Spleen (tissue), 7 donors: ENCODE results near the gene NISCH.

Source experiments
- POLR2A ChIP-seq, 3 donors: fragments of 450-650 bp; IDR thresholded peaks; one replicate each; pipeline ENCODE4 v1.5.1; 2017; ENCODE audit warnings: antibody characterized with exemption in 3 of 3, mild to moderate bottlenecking in 1 of 3
- TF ChIP-seq, protein P1 (sequence below), 11 experiments: fragments of 200-600 bp in 7 of 11; fragments of 450-650 bp in 4 of 11; sonication (generic) in 4 of 11; IDR thresholded peaks in 8 of 11; conservative IDR thresholded peaks in 3 of 11; 1 replicate in 7 of 11; 2 replicates in 4 of 11; pipeline versions ENCODE4 v1.4.0 to v1.8.0; 2016 to 2021; ENCODE audit warnings: antibody characterized with exemption in 11 of 11, inconsistent platforms in 4 of 11, mild to moderate bottlenecking in 1 of 11
- donor health status: DM: no; HTN: no; CAD: no; lungs with moderate emphysema.
- donor health status: DM: no; HTN: no; CAD: no.
- donor health status: DM: no; HTN: no; CAD: no.

DNA sequence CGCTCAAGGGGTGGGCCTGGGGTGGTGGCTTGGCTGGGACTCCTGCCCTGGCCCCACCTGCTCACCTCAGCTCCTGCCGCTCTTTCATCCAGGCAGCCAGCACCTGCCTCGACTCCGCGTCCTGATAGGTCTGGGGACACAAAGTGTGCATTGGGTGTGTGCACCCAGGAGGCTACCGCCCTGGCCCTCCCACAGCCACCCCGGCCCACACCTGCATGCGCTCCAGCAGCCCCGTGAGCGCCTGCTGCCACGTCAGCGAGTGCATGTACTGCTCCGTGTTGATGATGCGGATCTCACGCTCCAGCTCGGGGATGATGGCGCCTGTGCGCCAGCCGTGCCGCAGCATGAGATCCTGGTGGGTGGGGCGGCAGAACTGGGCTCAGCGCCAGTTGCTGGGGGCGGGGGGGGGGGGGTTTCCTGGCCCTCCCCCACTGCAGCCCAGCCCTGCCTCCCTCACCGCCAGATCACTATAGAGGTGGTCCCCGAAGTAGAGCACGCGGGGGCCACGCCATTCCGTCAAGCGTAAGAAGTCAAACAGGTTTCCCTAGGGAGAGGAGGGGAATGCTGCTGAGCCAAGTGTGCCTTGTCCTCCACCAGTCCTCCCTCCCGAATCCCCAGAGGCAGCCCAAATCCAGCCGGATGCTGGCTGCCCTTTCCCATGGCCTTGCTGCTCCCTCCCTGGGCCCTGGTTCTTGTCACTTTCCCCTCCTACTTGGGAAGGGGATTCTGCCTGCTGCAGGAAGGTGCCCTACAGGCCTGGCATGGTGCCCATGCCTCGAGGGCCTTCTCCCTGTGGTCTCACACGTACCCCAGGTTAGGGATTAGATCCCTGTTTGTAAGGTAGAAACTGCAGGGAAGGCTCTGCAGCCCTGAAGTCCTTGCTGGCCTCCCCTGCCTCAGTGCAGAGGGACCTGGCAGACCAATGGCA is 69.6 kb downstream of the NISCH start:
- TF ChIP-seq, protein P1, sequence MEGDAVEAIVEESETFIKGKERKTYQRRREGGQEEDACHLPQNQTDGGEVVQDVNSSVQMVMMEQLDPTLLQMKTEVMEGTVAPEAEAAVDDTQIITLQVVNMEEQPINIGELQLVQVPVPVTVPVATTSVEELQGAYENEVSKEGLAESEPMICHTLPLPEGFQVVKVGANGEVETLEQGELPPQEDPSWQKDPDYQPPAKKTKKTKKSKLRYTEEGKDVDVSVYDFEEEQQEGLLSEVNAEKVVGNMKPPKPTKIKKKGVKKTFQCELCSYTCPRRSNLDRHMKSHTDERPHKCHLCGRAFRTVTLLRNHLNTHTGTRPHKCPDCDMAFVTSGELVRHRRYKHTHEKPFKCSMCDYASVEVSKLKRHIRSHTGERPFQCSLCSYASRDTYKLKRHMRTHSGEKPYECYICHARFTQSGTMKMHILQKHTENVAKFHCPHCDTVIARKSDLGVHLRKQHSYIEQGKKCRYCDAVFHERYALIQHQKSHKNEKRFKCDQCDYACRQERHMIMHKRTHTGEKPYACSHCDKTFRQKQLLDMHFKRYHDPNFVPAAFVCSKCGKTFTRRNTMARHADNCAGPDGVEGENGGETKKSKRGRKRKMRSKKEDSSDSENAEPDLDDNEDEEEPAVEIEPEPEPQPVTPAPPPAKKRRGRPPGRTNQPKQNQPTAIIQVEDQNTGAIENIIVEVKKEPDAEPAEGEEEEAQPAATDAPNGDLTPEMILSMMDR (IDR thresholded peaks at IDR 0.05 in 8 of 11, conservative IDR thresholded peaks at IDR 0.05 in 3 of 11): no peak
- no peak for TF ChIP-seq POLR2A (IDR thresholded peaks at IDR 0.05)
